Activated naive CD8-positive, alpha-beta T cell treated with anti-CD3 and anti-CD28 coated beads, Interleukin-2, amount 10 ng/mL, durations not matched to agents 7 days and 5 days (primary cell): ENCODE measurements around the gene NEK2. TPM values are rescaled to one million over a fixed set of nuclear protein-coding genes. Genes with fewer than 3 reads are reported as not detected.
"Not testable (repeated sequence)": the region's sequence is repeated elsewhere in the genome, so short reads cannot be mapped to it uniquely, and the experiment has no call there.

Experiments
- ATAC-seq: fragments of 150-1000 bp; cut with Tn5 transposase; one replicate; pipeline ENCODE4 v1.10.0; 2021; ENCODE audit warnings: low read depth, moderate library complexity
- POLR2A ChIA-PET: fragments of 350-600 bp; sonication (Branson Sonifier 250); formaldehyde crosslinking; loops from one replicate; lab custom pipeline; 2021; ENCODE audit warnings: antibody characterized with exemption; lab: Charles Lee
- DNase-seq: peaks from one replicate; pipeline ENCODE4 v3.0.0; 2021
- H3K27ac Mint-ChIP-seq: one replicate; pipeline ENCODE4 v1.8.0; 2022; ENCODE audit warnings: mild to moderate bottlenecking, mixed read lengths
- H3K27me3 Mint-ChIP-seq: one replicate; pipeline ENCODE4 v1.8.0; 2022; ENCODE audit warnings: mild to moderate bottlenecking, moderate library complexity, mixed read lengths
- H3K36me3 Mint-ChIP-seq: one replicate; pipeline ENCODE4 v1.8.0; 2021; ENCODE audit warnings: mild to moderate bottlenecking, mixed read lengths
- H3K4me1 Mint-ChIP-seq: one replicate; pipeline ENCODE4 v1.8.0; 2021; ENCODE audit warnings: mixed read lengths
- H3K4me3 Mint-ChIP-seq: one replicate; pipeline ENCODE4 v1.8.0; 2022; ENCODE audit warnings: mild to moderate bottlenecking, moderate library complexity, mixed read lengths
- H3K9me3 Mint-ChIP-seq: one replicate; pipeline ENCODE4 v1.8.0; 2021; ENCODE audit warnings: mixed read lengths
- total RNA-seq, 2 experiments: library from RNA; stranded (reverse); gene quantifications; one replicate each; pipeline ENCODE4 v1.2.3, GENCODE V29; 2021

The NEK2 gene
- total RNA-seq, 2 experiments from 2014 or later, result 31.8 to 32.7 TPM

GRCh38 chr1:211684791-211685190, 9.4 kb upstream of the NEK2 start:
- no peak overlapping the region for H3K4me3 Mint-ChIP-seq
- no peaks in the 10 kb centered on the region for H3K9me3 Mint-ChIP-seq
- no peaks in the 10 kb centered on the region for H3K27me3 Mint-ChIP-seq
- DNase-seq (no peak), ATAC-seq (no peak)
- POLR2A ChIA-PET, result interaction anchor here (1.0 kb wide), 1 partner anchor 12 kb away, joined by 3 read pairs; no protein-coding TSS in a partner anchor
- no peak overlapping the region for H3K27ac Mint-ChIP-seq
- no peaks in the 10 kb centered on the region for H3K36me3 Mint-ChIP-seq
- H3K4me1 Mint-ChIP-seq, result peaks cover 21% of the 10 kb centered on the region

DNA sequence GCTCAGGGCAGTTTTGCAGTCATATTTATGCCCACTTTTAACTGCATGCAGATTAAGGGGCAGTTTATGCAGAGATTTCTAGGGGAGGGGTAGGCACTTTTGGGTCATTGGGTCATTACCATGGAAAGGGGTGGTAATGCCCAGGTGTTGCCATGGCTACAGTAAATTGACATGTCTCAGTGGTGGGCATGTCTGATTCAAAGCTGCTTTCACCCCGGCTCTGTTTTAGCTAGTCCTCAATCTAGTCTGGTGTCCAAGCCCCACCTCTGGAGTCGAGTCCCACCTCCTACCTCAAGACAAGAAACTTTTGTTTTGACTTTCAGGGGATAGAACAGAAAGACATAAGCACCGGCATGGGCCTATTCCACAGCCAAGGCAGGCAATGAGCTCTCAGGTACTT, 8.9 kb upstream of the NEK2 start:
- no peaks in the 10 kb centered on the region for H3K27me3 Mint-ChIP-seq
- H3K9me3 Mint-ChIP-seq, result no peaks in the 10 kb centered on the region
- H3K4me3 Mint-ChIP-seq, result no peak overlapping the region
- ATAC-seq (no peak), DNase-seq (no peak)
- no peaks in the 10 kb centered on the region for H3K36me3 Mint-ChIP-seq
- no peak overlapping the region for H3K27ac Mint-ChIP-seq
- H3K4me1 Mint-ChIP-seq, result peaks cover 21% of the 10 kb centered on the region
- POLR2A ChIA-PET, result interaction anchor here (1.0 kb wide), 1 partner anchor 13 kb away, joined by 3 read pairs; no protein-coding TSS in a partner anchor

DNA sequence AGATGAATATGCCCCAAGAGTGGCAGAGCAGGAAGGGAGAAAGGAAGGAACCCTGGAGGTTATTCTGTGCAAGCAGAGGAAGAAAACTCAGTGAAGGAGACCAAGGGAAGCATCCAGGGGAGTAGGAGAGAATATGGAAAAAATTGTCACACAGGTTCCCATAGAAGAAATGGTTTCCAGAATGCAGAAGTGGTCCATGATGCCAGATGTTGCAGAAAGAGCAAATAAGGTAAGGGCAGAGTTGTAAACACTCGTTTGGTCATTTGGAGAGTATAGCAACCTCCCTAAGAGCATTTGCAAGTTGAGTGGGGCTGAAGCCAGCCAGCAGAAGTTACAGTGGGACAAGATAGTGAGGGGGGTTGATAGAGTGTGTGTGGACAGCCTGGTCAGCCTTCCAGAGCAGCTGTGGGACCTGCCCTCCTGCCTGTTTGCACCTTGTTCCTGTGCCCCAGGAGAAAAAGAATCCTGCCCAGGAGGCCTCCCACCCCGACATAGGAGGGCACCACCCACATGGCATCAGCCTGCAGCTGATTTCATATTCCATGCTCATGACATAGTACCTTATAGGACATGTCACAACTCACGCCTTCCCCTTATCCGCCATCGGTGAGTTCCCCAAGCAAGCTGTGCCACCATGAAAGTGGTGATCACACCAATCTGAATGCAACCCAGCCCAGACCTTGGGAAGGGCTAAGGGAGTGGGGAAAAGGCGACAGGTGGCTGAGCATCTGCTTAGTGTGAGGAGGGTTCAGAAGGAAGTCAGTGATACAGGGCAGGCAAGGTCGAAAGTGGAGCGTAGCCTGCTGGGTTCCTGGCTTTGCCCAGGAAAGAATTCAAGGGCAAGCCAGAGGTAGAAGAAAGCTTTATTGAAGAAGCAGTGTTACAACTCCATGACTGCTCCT, 8.2 kb upstream of the NEK2 start:
- DNase-seq, result no peak
- Mint-ChIP-seq H3K27ac (peak overlapping the region; percentile 0), H3K4me3 (no peak overlapping the region), H3K36me3 (no peaks in the 10 kb centered on the region), H3K27me3 (no peaks in the 10 kb centered on the region), H3K4me1 (peaks cover 20% of the 10 kb centered on the region), H3K9me3 (no peaks in the 10 kb centered on the region)
- POLR2A ChIA-PET, result interaction anchor here (1.0 kb wide), 1 partner anchor 13 kb away, joined by 3 read pairs; no protein-coding TSS in a partner anchor
- ATAC-seq, result no peak

DNA sequence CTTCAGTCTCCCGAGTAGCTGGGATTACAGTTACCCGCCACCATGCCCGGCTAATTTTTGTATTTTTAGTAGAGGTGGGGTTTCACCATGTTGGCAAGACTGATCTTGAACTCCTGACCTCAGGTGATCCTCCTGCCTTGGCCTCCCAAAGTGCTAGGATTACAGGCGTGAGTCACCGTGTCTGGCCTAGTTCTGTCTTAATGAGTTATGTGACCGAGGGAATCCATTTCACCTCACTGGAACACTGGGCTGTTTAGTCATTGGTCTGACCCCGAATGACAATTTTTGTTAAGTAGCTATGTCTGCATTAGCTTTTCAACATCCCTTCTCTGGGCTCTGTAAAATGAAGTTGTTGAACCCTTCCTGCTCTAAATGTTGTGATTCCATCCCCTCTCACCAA, 6.8 kb upstream of the NEK2 start:
- not testable (repeated sequence) for H3K9me3 Mint-ChIP-seq, ATAC-seq, DNase-seq, H3K36me3 Mint-ChIP-seq, H3K4me1 Mint-ChIP-seq, H3K4me3 Mint-ChIP-seq, H3K27ac Mint-ChIP-seq, H3K27me3 Mint-ChIP-seq
- POLR2A ChIA-PET, result interaction anchor here (1.6 kb wide), 1 partner anchor 16 kb away, joined by 4 read pairs; no protein-coding TSS in a partner anchor

DNA sequence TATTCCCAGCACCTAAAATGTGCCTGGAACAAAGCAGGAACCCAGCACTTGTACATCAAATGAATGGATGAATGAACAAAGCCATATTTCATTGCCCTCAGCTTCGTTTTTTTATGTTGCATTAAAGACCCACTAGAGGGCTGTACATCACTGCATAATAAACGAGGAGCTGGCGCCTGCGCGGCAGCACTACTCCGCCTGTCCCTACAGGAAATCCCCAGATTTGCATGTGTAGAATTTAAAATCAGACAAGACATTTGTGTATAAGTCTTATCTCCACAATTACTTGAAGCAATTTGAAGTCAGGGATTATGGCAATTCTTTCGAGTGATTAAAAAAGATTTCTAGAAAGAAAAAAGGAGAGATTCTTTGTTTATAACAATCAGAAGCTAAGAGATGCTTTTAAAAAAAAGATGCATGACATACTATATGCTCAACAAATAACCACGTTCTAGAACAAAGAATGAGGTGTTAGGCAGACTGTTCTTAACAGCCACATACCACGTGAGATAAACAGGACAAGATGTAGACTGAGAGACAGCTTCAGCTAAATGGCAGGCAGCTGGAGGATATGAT, 5.4 kb upstream of the NEK2 start:
- H3K4me3 Mint-ChIP-seq, result no peak overlapping the region
- H3K4me1 Mint-ChIP-seq, result peaks cover 9% of the 10 kb centered on the region

GRCh38 chr1:211677659-211678058, 2.2 kb upstream of the NEK2 start:
- no peak for ATAC-seq
- H3K27ac Mint-ChIP-seq, result no peak overlapping the region
- peaks cover 3% of the 10 kb centered on the region for H3K27me3 Mint-ChIP-seq

More for the DNA sequence above, 5.4 kb upstream of the NEK2 start:
- Mint-ChIP-seq H3K27ac (peak overlapping the region; percentile 33), H3K27me3 (peaks cover 3% of the 10 kb centered on the region), H3K36me3 (no peaks in the 10 kb centered on the region), H3K9me3 (no peaks in the 10 kb centered on the region)
- peak; percentile 60 for DNase-seq
- ATAC-seq, result peak; percentile 90
- POLR2A ChIA-PET, result interaction anchor here (0.8 to 1.6 kb wide), 4 partner anchors 14 to 775 kb away, joined by 3 to 11 read pairs (median 4); partner anchors contain the start of genes DTL and INTS7

DNA sequence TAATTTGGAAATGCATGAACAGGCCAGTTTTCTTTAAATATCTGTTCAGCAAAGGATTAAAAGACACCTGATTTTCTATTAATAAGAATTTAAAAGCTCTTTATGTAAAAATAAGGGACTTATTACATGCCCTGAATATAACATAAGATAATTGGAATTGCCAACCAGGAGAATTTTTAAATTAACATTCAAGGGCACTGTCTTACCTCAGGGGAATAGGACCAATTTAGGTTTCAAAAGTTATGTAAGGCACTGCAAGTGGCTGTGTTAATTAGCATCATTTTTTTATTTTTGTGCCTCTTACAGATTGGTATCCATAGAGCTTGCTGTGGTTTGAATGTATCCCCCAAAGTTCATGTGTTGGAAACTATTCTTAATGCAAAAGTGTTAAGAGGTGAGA, 1.3 kb upstream of the NEK2 start:
- POLR2A ChIA-PET, result interaction anchor here (1.2 to 3.1 kb wide), 2 partner anchors 358 to 608 kb away, joined by 6 to 19 read pairs; partner anchors contain the start of genes DTL and INTS7
- H3K4me1 Mint-ChIP-seq, result peaks cover 30% of the 10 kb centered on the region
- peaks cover 3% of the 10 kb centered on the region for H3K27me3 Mint-ChIP-seq
- H3K4me3 Mint-ChIP-seq, result peak overlapping the region; percentile 64
- H3K27ac Mint-ChIP-seq, result no peak overlapping the region
- no peaks in the 10 kb centered on the region for H3K9me3 Mint-ChIP-seq
- no peak for ATAC-seq
- no peak for DNase-seq
- peaks cover 17% of the 10 kb centered on the region for H3K36me3 Mint-ChIP-seq

More at GRCh38 chr1:211677659-211678058, 2.2 kb upstream of the NEK2 start:
- Mint-ChIP-seq H3K4me3 (no peak overlapping the region), H3K36me3 (peaks cover 12% of the 10 kb centered on the region), H3K4me1 (peaks cover 27% of the 10 kb centered on the region), H3K9me3 (no peaks in the 10 kb centered on the region)
- DNase-seq, result no peak
- POLR2A ChIA-PET, result no interaction called here

- H3K4me3 Mint-ChIP-seq, result peak overlapping the region; percentile 92
- DNase-seq (no peak), ATAC-seq (no peak)
- H3K9me3 Mint-ChIP-seq, result no peaks in the 10 kb centered on the region
- peaks cover 30% of the 10 kb centered on the region for H3K4me1 Mint-ChIP-seq
- POLR2A ChIA-PET, result interaction anchor here (0.6 to 3.1 kb wide), 4 partner anchors 97 to 608 kb away, joined by 3 to 19 read pairs (median 5); partner anchors contain the start of genes DTL, INTS7 and SLC30A1
- no peak overlapping the region for H3K27ac Mint-ChIP-seq
- peaks cover 3% of the 10 kb centered on the region for H3K27me3 Mint-ChIP-seq
- peaks cover 20% of the 10 kb centered on the region for H3K36me3 Mint-ChIP-seq
Measured at GRCh38 chr1:211676106-211676583, 724 bp upstream of the NEK2 start.

DNA sequence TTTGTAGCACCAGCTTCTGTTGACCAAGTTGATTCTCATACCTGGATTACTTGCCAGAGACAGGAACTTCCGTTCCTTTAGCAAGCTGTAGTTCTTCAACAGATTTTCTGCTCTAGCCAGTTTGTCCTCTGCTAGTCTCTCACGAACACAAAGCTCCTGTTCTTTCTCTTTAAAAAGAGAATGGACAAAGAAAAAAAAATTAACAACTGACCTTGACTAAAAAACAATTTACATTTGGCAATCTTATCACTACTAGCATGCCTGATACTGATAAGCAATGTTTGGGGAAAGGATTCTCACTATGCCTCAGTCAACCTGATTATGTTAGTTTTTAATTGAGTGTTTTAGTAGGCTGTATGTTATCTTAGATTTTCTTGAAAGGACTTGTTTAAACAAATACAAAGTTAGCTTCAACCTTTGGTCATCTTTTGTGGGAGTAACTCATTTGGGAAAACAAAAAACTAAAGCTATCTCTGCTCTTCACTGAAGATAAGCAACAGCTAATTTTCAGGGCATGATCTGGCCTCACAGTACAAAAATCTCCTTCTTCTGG, 8.3 kb downstream of the NEK2 start:
- Mint-ChIP-seq H3K36me3 (peaks cover 52% of the 10 kb centered on the region), H3K27ac (no peak overlapping the region), H3K4me3 (no peak overlapping the region), H3K27me3 (no peaks in the 10 kb centered on the region), H3K9me3 (no peaks in the 10 kb centered on the region), H3K4me1 (peaks cover 4% of the 10 kb centered on the region)
- DNase-seq (no peak), ATAC-seq (no peak)
- POLR2A ChIA-PET, result no interaction called here

- Mint-ChIP-seq H3K36me3 (peaks cover 18% of the 10 kb centered on the region), H3K9me3 (no peaks in the 10 kb centered on the region), H3K27me3 (peaks cover 6% of the 10 kb centered on the region), H3K4me1 (no peaks in the 10 kb centered on the region), H3K4me3 (no peak overlapping the region), H3K27ac (no peak overlapping the region)
- ATAC-seq, result no peak
- no peak for DNase-seq
- POLR2A ChIA-PET, result interaction anchor here (1.2 kb wide), 1 partner anchor 145 kb away, joined by 4 read pairs; no protein-coding TSS in a partner anchor
Measured at GRCh38 chr1:211660718-211661222, 14.7 kb downstream of the NEK2 start.

DNA sequence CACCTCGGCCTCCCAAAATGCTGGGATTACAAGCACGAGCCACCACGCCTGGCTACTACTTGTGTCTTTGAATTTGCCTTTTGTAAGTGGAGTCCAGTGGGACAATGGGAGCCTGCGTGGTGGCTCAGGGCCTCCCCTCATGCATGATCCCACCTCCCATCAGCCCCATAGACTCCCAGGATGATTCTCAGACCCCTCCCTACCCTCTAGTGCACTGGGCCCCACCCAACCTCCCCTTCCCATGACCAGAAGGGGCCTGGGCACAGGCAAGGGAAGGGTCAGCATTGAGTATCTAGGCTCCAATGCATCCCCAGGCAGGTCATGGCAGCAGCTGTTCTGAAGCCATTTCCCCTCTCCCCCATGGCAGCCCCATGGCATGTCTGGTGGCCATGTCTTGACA, 18.7 kb downstream of the NEK2 start:
- peaks cover 17% of the 10 kb centered on the region for H3K27me3 Mint-ChIP-seq
- no peak for DNase-seq
- POLR2A ChIA-PET, result no interaction called here
- H3K36me3 Mint-ChIP-seq, result peaks cover 3% of the 10 kb centered on the region
- H3K27ac Mint-ChIP-seq, result no peak overlapping the region
- no peak overlapping the region for H3K4me3 Mint-ChIP-seq
- ATAC-seq, result no peak
- H3K4me1 Mint-ChIP-seq, result peaks cover 6% of the 10 kb centered on the region
- no peaks in the 10 kb centered on the region for H3K9me3 Mint-ChIP-seq

- Mint-ChIP-seq H3K4me1 (peaks cover 6% of the 10 kb centered on the region), H3K36me3 (no peaks in the 10 kb centered on the region), H3K9me3 (no peaks in the 10 kb centered on the region), H3K4me3 (no peak overlapping the region), H3K27me3 (peaks cover 22% of the 10 kb centered on the region), H3K27ac (no peak overlapping the region)
- peak; percentile 85 for DNase-seq
- peak; percentile 94 for ATAC-seq
- POLR2A ChIA-PET, result interaction anchor here (0.9 to 1.3 kb wide), 2 partner anchors 82 to 141 kb away, joined by 3 to 4 read pairs; no protein-coding TSS in a partner anchor
Measured at GRCh38 chr1:211654838-211655787, 20.3 kb downstream of the NEK2 start.
